Left colon (tissue), 2 donors: ENCODE results near the gene PTPRG. TPM values are rescaled to one million over a fixed set of nuclear protein-coding genes. Genes with fewer than 3 reads are reported as not detected.
"Not testable (repeated sequence)": the region's sequence is repeated elsewhere in the genome, so short reads cannot be mapped to it uniquely, and the experiment has no call there.

Experiments
- ATAC-seq: fragments of 200-7000 bp; cut with Tn5 transposase; one replicate; pipeline ENCODE4 v1.9.1; 2020; ENCODE audit warnings: mild to moderate bottlenecking, moderate library complexity
- DNase-seq, 2 donors: peaks; one replicate each; pipeline ENCODE4 v3.0.0-alpha.2; 2020
- intact Hi-C, 2 donors: fragments of 100-400 bp; cut with DNase I in 1 of 2; cut with micrococcal nuclease in 1 of 2; formaldehyde crosslinking; loops; one replicate each; pipeline versions ENCODE4 v1.11.2 to v1.14.0; 2022; cut with DNase I, micrococcal nuclease
- total RNA-seq, 2 donors: library from RNA; stranded (reverse); fragmentation: NEBNext Ultra II Directional; extraction: Animal tissue kit (Norgen Biotek cat#: 25700); gene quantifications; one replicate each; pipeline ENCODE4 v1.2.1, GENCODE V29; 2021
- donor health status: DM: no; HTN: no; CAD: no.
- donor health status: DM: yes; HTN: yes; CAD: no.

PTPRG gene
- total RNA-seq, 2 donors from 2014 or later, result 26.0 to 33.4 TPM

GRCh38 chr3:61814674-61815073 lies 253.3 kb downstream of the PTPRG start:
- DNase-seq, result peak; percentile 31 to 59
- intact Hi-C loops, result no loop called here
- ATAC-seq, result peak; percentile 90

- intact Hi-C loops, DNase-seq, ATAC-seq: not testable (repeated sequence)
Measured at GRCh38 chr3:61816304-61816703, 254.9 kb downstream of the PTPRG start.

- intact Hi-C loops, result loop anchor here in 1 of 2 donors (10.0 kb wide), 1 partner anchor 255 kb away; the partner anchor contains the start of gene PTPRG
- no peak for ATAC-seq
- no peak for DNase-seq
Measured at GRCh38 chr3:61819861-61820260, 258.5 kb downstream of the PTPRG start.

- intact Hi-C loops, result loop anchor here in 1 of 2 donors (10.0 kb wide), 1 partner anchor 256 kb away; the partner anchor contains the start of gene PTPRG
- ATAC-seq, result no peak
- DNase-seq, result no peak
Measured at GRCh38 chr3:61820306-61820992, 259.1 kb downstream of the PTPRG start.

- DNase-seq, result no peak
- no peak for ATAC-seq
- intact Hi-C loops, result loop anchor here in 1 of 2 donors (10.0 kb wide), 1 partner anchor 257 kb away; the partner anchor contains the start of gene PTPRG
Measured at GRCh38 chr3:61821823-61822251, 260.5 kb downstream of the PTPRG start.

- DNase-seq, result no peak
- ATAC-seq, result no peak
- intact Hi-C loops, result loop anchor here in 1 of 2 donors (10.0 kb wide), 1 partner anchor 258 kb away; the partner anchor contains the start of gene PTPRG
Measured at GRCh38 chr3:61822588-61822987, 261.2 kb downstream of the PTPRG start.

GRCh38 chr3:61824553-61825135 lies 263.3 kb downstream of the PTPRG start:
- ATAC-seq, result peak; percentile 83
- DNase-seq, result no peak
- intact Hi-C loops, result loop anchor here in 1 of 2 donors (10.0 kb wide), 1 partner anchor 260 kb away; the partner anchor contains the start of gene PTPRG

- ATAC-seq (no peak), DNase-seq (no peak)
- intact Hi-C loops, result loop anchor here in 1 of 2 donors (10.0 kb wide), 1 partner anchor 261 kb away; the partner anchor contains the start of gene PTPRG
Measured at GRCh38 chr3:61826161-61826560, 264.8 kb downstream of the PTPRG start.

GRCh38 chr3:61828184-61828874 lies 267.0 kb downstream of the PTPRG start:
- intact Hi-C loops, result loop anchor here in 1 of 2 donors (10.0 kb wide), 1 partner anchor 264 kb away; the partner anchor contains the start of gene PTPRG
- DNase-seq, result no peak
- no peak for ATAC-seq

- intact Hi-C loops, result loop anchor here in 1 of 2 donors (10.0 kb wide), 1 partner anchor 264 kb away; the partner anchor contains the start of gene PTPRG
- ATAC-seq, result no peak
- DNase-seq, result no peak
Measured at GRCh38 chr3:61828880-61829721, 267.7 kb downstream of the PTPRG start.

GRCh38 chr3:61829722-61830350 lies 268.5 kb downstream of the PTPRG start:
- intact Hi-C loops, result loop anchor here in 1 of 2 donors (10.0 kb wide), 1 partner anchor 265 kb away; the partner anchor contains the start of gene PTPRG
- no peak for ATAC-seq
- no peak for DNase-seq

- DNase-seq (no peak), ATAC-seq (no peak)
- intact Hi-C loops, result no loop called here
Measured at GRCh38 chr3:61831973-61832372, 270.6 kb downstream of the PTPRG start.

GRCh38 chr3:61832375-61833229 lies 271.2 kb downstream of the PTPRG start:
- DNase-seq (no peak), ATAC-seq (peak; percentile 32)
- intact Hi-C loops, result no loop called here

GRCh38 chr3:61839256-61839655 lies 277.9 kb downstream of the PTPRG start:
- DNase-seq (no peak), ATAC-seq (no peak)
- intact Hi-C loops, result no loop called here

GRCh38 chr3:61841111-61841845 lies 279.9 kb downstream of the PTPRG start:
- no peak for ATAC-seq
- DNase-seq, result no peak
- intact Hi-C loops, result no loop called here

GRCh38 chr3:61841988-61842387 lies 280.6 kb downstream of the PTPRG start:
- ATAC-seq (no peak), DNase-seq (no peak)
- intact Hi-C loops, result no loop called here
